WTC11 (cell line): ENCODE results near the gene ELOVL6. TPM values are rescaled to one million over a fixed set of nuclear protein-coding genes. Genes with fewer than 3 reads are reported as not detected.

Source experiments
- ATAC-seq: fragments of 200-7000 bp; cut with Tn5 transposase; 2 replicates; pipeline ENCODE4 v1.10.0; 2021; ENCODE audit warnings: mild to moderate bottlenecking, moderate library complexity
- CTCF ChIA-PET: fragments of 300-600 bp; sonication (Branson Sonifier 250); formaldehyde crosslinking; loops from one replicate; lab custom pipeline; 2021; ENCODE audit warnings: antibody characterized with exemption; lab: Charles Lee
- POLR2A ChIA-PET: fragments of 350-600 bp; sonication (Branson Sonifier 250); formaldehyde crosslinking; loops from one replicate; lab custom pipeline; 2021; ENCODE audit warnings: antibody characterized with exemption; lab: Charles Lee
- DNase-seq: peaks from one replicate; pipeline ENCODE4 v3.0.0; 2021; ENCODE audit warnings: low spot score
- H3K27ac Mint-ChIP-seq: 2 replicates; pipeline ENCODE4 v1.8.0; 2021; ENCODE audit warnings: mixed read lengths
- H3K27me3 Mint-ChIP-seq: 2 replicates; pipeline ENCODE4 v1.8.0; 2021; ENCODE audit warnings: low read depth, mild to moderate bottlenecking, moderate library complexity, mixed read lengths
- H3K36me3 Mint-ChIP-seq: 2 replicates; pipeline ENCODE4 v1.8.0; 2021; ENCODE audit warnings: mixed read lengths
- H3K4me1 Mint-ChIP-seq: 2 replicates; pipeline ENCODE4 v1.8.0; 2022; ENCODE audit warnings: mixed read lengths
- H3K4me3 Mint-ChIP-seq: 2 replicates; pipeline ENCODE4 v1.8.0; 2021; ENCODE audit warnings: mild to moderate bottlenecking, moderate library complexity, mixed read lengths
- H3K9me3 Mint-ChIP-seq: 2 replicates; pipeline ENCODE4 v1.8.0; 2021; ENCODE audit warnings: mixed read lengths
- ATF1 ChIP-seq: sonication (generic); formaldehyde crosslinking; IDR thresholded peaks from 2 replicates; pipeline ENCODE4 v1.8.1; 2023; ENCODE audit warnings: mild to moderate bottlenecking, moderate library complexity, missing genetic modification reagents
- ATF6 ChIP-seq: sonication (generic); formaldehyde crosslinking; IDR thresholded peaks from 2 replicates; pipeline ENCODE4 v1.8.1; 2023; ENCODE audit warnings: mild to moderate bottlenecking, missing genetic modification reagents
- E2F1 ChIP-seq: sonication (generic); formaldehyde crosslinking; IDR thresholded peaks from 2 replicates; pipeline ENCODE4 v1.8.0; 2022; ENCODE audit warnings: mild to moderate bottlenecking, missing genetic modification reagents
- ERG ChIP-seq: fragments of 250-450 bp; sonication (Bioruptor Pico); IDR thresholded peaks from 2 replicates; pipeline ENCODE4 v1.8.0; 2021; ENCODE audit warnings: mild to moderate bottlenecking
- KAT7 ChIP-seq: sonication (generic); formaldehyde crosslinking; IDR thresholded peaks from 2 replicates; pipeline ENCODE4 v1.8.1; 2023; ENCODE audit warnings: missing genetic modification reagents, mild to moderate bottlenecking, borderline replicate concordance
- NFATC4 ChIP-seq: fragments of 250-450 bp; sonication (Bioruptor Pico); IDR thresholded peaks from 2 replicates; pipeline ENCODE4 v1.9.0; 2021; ENCODE audit warnings: mild to moderate bottlenecking
- PREB ChIP-seq: sonication (generic); formaldehyde crosslinking; IDR thresholded peaks from 2 replicates; pipeline ENCODE4 v1.8.1; 2022; ENCODE audit warnings: mild to moderate bottlenecking, missing genetic modification reagents, moderate library complexity, borderline replicate concordance
- PRRX2 ChIP-seq: fragments of 250-450 bp; sonication (Bioruptor Pico); IDR thresholded peaks from 2 replicates; pipeline ENCODE4 v1.8.0; 2021; ENCODE audit warnings: mild to moderate bottlenecking
- SMAD3 ChIP-seq: sonication (generic); formaldehyde crosslinking; IDR thresholded peaks from 2 replicates; pipeline ENCODE4 v1.8.0; 2022; ENCODE audit warnings: missing genetic modification reagents, mild to moderate bottlenecking, borderline replicate concordance
- SOX15 ChIP-seq: fragments of 250-450 bp; sonication (Bioruptor Pico); IDR thresholded peaks from 2 replicates; pipeline ENCODE4 v1.9.0; 2021; ENCODE audit warnings: mild to moderate bottlenecking
- ZBTB21 ChIP-seq: sonication (generic); formaldehyde crosslinking; IDR thresholded peaks from 2 replicates; pipeline ENCODE4 v1.8.1; 2023; ENCODE audit warnings: mild to moderate bottlenecking, missing genetic modification reagents, borderline replicate concordance
- ZNF219 ChIP-seq: sonication (generic); formaldehyde crosslinking; IDR thresholded peaks from 2 replicates; pipeline ENCODE4 v1.8.0; 2023; ENCODE audit warnings: missing genetic modification reagents, mild to moderate bottlenecking, borderline replicate concordance
- ZNF317 ChIP-seq: sonication (generic); formaldehyde crosslinking; IDR thresholded peaks from 2 replicates; pipeline ENCODE4 v1.8.1; 2023; ENCODE audit warnings: low read depth, mild to moderate bottlenecking, moderate library complexity, missing genetic modification reagents, borderline replicate concordance
- ZNF423 ChIP-seq: fragments of 250-450 bp; sonication (Bioruptor Pico); IDR thresholded peaks from 2 replicates; pipeline ENCODE4 v2.1.2; 2022; ENCODE audit warnings: mild to moderate bottlenecking, moderate library complexity
- ZNF425 ChIP-seq: fragments of 250-450 bp; sonication (Bioruptor Pico); conservative IDR thresholded peaks from 2 replicates; pipeline ENCODE4 v1.9.0; 2021; ENCODE audit warnings: mild to moderate bottlenecking
- ZNF512 ChIP-seq: sonication (generic); formaldehyde crosslinking; IDR thresholded peaks from 2 replicates; pipeline ENCODE4 v1.8.1; 2022; ENCODE audit warnings: missing genetic modification reagents, borderline replicate concordance
- ZNF532 ChIP-seq: fragments of 250-450 bp; sonication (Bioruptor Pico); IDR thresholded peaks from 2 replicates; pipeline ENCODE4 v1.9.0; 2021; ENCODE audit warnings: mild to moderate bottlenecking, borderline replicate concordance
- ZSCAN18 ChIP-seq: fragments of 250-450 bp; sonication (Bioruptor Pico); IDR thresholded peaks from 2 replicates; pipeline ENCODE4 v2.1.2; 2022; ENCODE audit warnings: mild to moderate bottlenecking, moderate library complexity
- total RNA-seq: library from RNA; stranded (reverse); gene quantifications from 3 replicates; pipeline ENCODE4 v1.2.3, GENCODE V29; 2021

The ELOVL6 gene
- total RNA-seq, 1 experiment from 2014 or later, result 87.4 TPM

- TF ChIP-seq PREB, result no peak
- TF ChIP-seq ATF6 (CRISPR knock-in tag), result no peak
- TF ChIP-seq ZNF512 (CRISPR knock-in tag), result no peak
- TF ChIP-seq ZNF219 (CRISPR knock-in tag), result no peak
- no peak for TF ChIP-seq SOX15 (CRISPR knock-in tag)
- TF ChIP-seq NFATC4 (CRISPR knock-in tag), result no peak
- TF ChIP-seq KAT7 (CRISPR knock-in tag), result no peak
- TF ChIP-seq PRRX2 (CRISPR knock-in tag), result no peak
- TF ChIP-seq SMAD3 (CRISPR knock-in tag), result no peak
- no peak for TF ChIP-seq E2F1
- no peak for TF ChIP-seq ATF1 (CRISPR knock-in tag)
- TF ChIP-seq ZBTB21 (CRISPR knock-in tag), result no peak
- TF ChIP-seq ZNF425 (CRISPR knock-in tag), result no peak
- TF ChIP-seq ERG, result no peak
- no peak for TF ChIP-seq ZNF317 (CRISPR knock-in tag)
- TF ChIP-seq ZNF532 (CRISPR knock-in tag), result no peak
- no peak for TF ChIP-seq ZSCAN18 (CRISPR knock-in tag)
- no peak for TF ChIP-seq ZNF423 (CRISPR knock-in tag)
- Mint-ChIP-seq H3K4me1 (peaks cover 71% of the 10 kb centered on the region), H3K27ac (no peak overlapping the region), H3K36me3 (peaks cover 27% of the 10 kb centered on the region), H3K4me3 (no peak overlapping the region), H3K27me3 (no peaks in the 10 kb centered on the region), H3K9me3 (no peaks in the 10 kb centered on the region)
- DNase-seq, result no peak
- ChIA-PET CTCF (no interaction called here), POLR2A (interaction anchor here (0.5 kb wide), 1 partner anchor 89 kb away, joined by 3 read pairs; no protein-coding TSS in a partner anchor)
- no peak for ATAC-seq
These were observed 90.5 kb downstream of the ELOVL6 start for GRCh38 chr4:110107866-110108265.
